Activated CD4-positive, alpha-beta T cell treated with anti-CD3 and anti-CD28 coated beads, Interleukin-2, Interleukin-4, amounts not matched to agents 100 ng/mL and 50 ng/mL, durations not matched to agents 16 hours and 8 hours (primary cell): ENCODE results near the gene NEK4.
"Not testable (repeated sequence)": the region's sequence is repeated elsewhere in the genome, so short reads cannot be mapped to it uniquely, and the experiment has no call there.

Source experiments
- DNase-seq: peaks from one replicate; pipeline ENCODE4 v3.0.0-alpha.2; 2020; ENCODE audit warnings: low spot score

Gene NEK4

GRCh38 chr3:52777959-52778805 lies 7.4 kb upstream of the NEK4 start:
- DNase-seq, result no peak

GRCh38 chr3:52777127-52777958 lies 6.6 kb upstream of the NEK4 start, which contains the start of gene ITIH1:
ITIH1 (plus strand) TSS chr3:52777599; CDS start chr3:52777616, 17 bp downstream.
- DNase-seq, result no peak

GRCh38 chr3:52776486-52776885 lies 5.7 kb upstream of the NEK4 start:
- DNase-seq, result not testable (repeated sequence)

- no peak for DNase-seq
Measured at GRCh38 chr3:52775877-52776276, 5.1 kb upstream of the NEK4 start.

- DNase-seq, result no peak
Measured at GRCh38 chr3:52774901-52775864, 4.4 kb upstream of the NEK4 start.

- DNase-seq, result no peak
Measured at GRCh38 chr3:52774066-52774713, 3.5 kb upstream of the NEK4 start.

GRCh38 chr3:52773361-52774065 lies 2.8 kb upstream of the NEK4 start:
- DNase-seq, result no peak

- DNase-seq, result no peak
Measured at GRCh38 chr3:52771702-52772101, 962 bp upstream of the NEK4 start.

GRCh38 chr3:52771334-52771681 lies 568 bp upstream of the NEK4 start:
- no peak for DNase-seq

GRCh38 chr3:52769786-52770455 lies 819 bp downstream of the NEK4 start:
- no peak for DNase-seq

GRCh38 chr3:52763466-52763865 lies 7.3 kb downstream of the NEK4 start:
- no peak for DNase-seq

- no peak for DNase-seq
Measured at GRCh38 chr3:52756141-52756540, 14.6 kb downstream of the NEK4 start.

GRCh38 chr3:52754373-52754772 lies 16.4 kb downstream of the NEK4 start:
- DNase-seq, result no peak

- DNase-seq, result no peak
Measured at GRCh38 chr3:52752045-52752660, 18.6 kb downstream of the NEK4 start.

GRCh38 chr3:52743721-52744120 lies 27.0 kb downstream of the NEK4 start:
- DNase-seq, result no peak

GRCh38 chr3:52743152-52743551 lies 27.6 kb downstream of the NEK4 start:
- DNase-seq, result no peak

GRCh38 chr3:52742418-52743041 lies 28.2 kb downstream of the NEK4 start:
- DNase-seq, result peak; percentile 34

GRCh38 chr3:52739730-52740129 lies 31.0 kb downstream of the NEK4 start:
- DNase-seq, result no peak

- DNase-seq, result no peak
Measured at GRCh38 chr3:52733256-52733891, 37.4 kb downstream of the NEK4 start.
